GM12872 (cell line): Measurements from ENCODE around the gene DDX25.
A peak's percentile ranks its signal among the peaks of the same experiment; 100 is the strongest.

Source experiments
- CTCF ChIP-seq: IDR thresholded peaks from 3 replicates; pipeline ENCODE4 v1.5.1; 2011; ENCODE audit warnings: low read depth, mild to moderate bottlenecking, low read length, moderate library complexity; ENCODE audit not compliant: insufficient read depth

Gene DDX25

GRCh38 chr11:125941619-125942611 lies 37.6 kb downstream of the DDX25 start:
- peak; percentile 76 for TF ChIP-seq CTCF

DNA sequence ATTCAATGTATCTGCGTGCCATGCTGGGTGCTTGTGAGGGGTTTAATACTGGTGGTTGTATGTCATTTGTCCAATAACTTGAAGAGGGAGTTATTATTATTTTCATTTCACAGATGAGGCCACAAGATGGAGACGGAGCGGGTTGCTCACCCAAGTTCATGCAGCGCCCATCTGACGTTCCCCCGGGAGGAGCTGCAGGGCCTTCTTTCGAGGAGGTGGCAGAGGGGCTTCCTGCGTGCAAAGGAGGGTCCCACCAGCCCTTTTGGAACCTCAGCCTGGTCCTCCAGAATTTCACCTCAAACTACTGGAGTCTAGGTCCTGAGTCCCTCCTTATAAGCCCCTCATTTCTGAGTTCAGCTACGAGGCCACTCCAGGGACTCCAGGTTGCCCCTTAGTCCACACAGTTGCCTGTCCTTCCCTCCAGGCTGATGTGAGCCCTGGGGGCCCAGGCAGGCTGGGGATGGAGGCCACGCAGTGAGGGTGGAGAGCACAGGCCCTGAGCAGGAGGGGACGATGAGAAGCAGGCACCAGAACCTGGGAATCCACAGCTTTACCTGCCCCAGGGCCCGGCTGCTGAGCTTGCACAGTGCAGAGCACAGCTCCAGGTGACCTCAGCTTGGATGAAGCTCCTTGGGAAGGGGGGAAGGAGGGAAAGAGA lies 38.6 kb downstream of the DDX25 start:
- no peak for TF ChIP-seq CTCF

- TF ChIP-seq CTCF: no peak
Measured at GRCh38 chr11:125943661-125944349, 39.5 kb downstream of the DDX25 start.

DNA sequence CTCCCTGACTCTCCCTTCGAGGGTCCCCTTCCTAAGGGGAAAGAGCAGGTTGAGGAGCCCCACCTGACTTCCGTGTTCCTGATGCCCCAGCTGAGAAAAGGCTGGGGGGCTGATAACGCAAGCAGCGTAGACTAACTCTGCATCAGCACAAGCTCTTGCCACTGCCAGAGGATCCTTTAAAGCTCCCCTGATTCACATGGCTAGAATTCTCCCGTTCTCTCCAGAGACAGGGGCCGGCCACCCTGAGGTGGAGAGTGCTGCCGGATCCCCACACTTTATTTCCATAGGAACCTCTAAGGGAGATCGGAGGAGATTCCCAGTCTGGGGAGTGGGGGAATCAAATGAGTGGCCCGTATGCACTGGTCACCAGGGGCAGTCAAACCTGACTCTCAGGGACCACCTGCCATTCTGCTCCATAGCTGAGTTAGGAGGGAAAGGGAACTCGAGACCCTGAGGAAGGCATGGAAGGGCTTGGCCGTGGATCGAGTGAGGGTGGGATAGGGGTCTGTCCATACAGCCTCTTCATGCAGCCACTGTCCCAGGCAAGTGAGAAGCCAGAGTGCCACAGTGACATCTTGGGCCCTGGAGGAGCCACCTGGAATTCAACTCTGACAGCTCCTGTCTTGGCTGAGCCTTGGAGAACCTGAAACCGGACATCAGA lies 40.2 kb downstream of the DDX25 start:
- TF ChIP-seq CTCF: no peak

DNA sequence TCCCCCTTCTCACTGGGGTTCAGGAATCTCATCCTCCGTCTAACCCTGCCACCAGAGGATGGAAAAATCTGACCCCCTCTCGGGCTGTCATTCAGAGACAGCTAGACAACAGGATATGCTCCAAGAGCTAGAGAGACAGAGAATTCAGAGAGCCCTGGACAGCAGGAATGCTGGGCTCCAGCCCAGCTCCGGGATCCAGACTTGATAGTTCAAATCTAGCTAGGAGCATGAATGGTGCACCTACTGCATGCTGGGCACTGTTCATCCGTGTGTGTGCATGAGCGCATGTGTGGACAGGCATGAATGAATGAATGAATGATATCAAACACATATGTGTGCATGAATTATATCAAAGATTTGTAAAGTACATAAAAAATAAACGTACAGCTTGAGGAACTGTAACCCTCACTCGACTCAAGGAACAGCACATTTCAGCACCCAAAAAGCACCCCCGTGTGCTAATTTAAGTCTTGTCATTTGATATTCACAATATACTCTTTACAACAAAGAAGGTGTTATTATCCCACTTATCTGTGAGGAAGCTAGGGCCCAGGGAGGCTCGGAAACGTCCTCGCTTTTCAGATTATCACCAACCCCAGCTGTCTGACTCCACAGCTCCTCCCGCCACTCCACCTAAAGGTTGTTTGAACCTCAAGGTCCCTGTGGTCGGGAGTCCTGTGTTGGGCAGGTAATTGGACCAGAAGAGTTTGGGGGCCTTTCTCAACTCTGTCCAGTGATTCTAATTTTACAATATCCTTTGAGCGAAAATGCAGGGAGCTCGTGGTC lies 40.9 kb downstream of the DDX25 start:
- no peak for TF ChIP-seq CTCF

- TF ChIP-seq CTCF: no peak
Measured at GRCh38 chr11:125945797-125946520, 41.7 kb downstream of the DDX25 start, which contains the start of gene VSIG10L2. VSIG10L2 (plus strand) TSS chr11:125946044; CDS start chr11:125946056, 12 bp downstream.
